Measurements from ENCODE around the gene MEOX2.

- TF ChIP-seq PATZ1 (CRISPR knock-in tag; IDR thresholded peaks at IDR 0.05; ENCODE audit: borderline replicate concordance) (no peak), RARB (CRISPR knock-in tag; IDR thresholded peaks at IDR 0.05) (no peak), CSDC2 (CRISPR knock-in tag; IDR thresholded peaks at IDR 0.05) (no peak), ZFP3 (CRISPR knock-in tag; IDR thresholded peaks at IDR 0.05) (no peak), CREB5 (CRISPR knock-in tag; IDR thresholded peaks at IDR 0.05; ENCODE audit: low read depth) (no peak), ZNF70 (CRISPR knock-in tag; IDR thresholded peaks at IDR 0.05) (no peak), SNAI2 (CRISPR knock-in tag; IDR thresholded peaks at IDR 0.05) (no peak), TSHZ2 (CRISPR knock-in tag; IDR thresholded peaks at IDR 0.05) (no peak), ARNTL (CRISPR knock-in tag; IDR thresholded peaks at IDR 0.05; ENCODE audit: borderline replicate concordance, low read depth) (no peak), POU6F1 (CRISPR knock-in tag; IDR thresholded peaks at IDR 0.05; ENCODE audit: borderline replicate concordance, low read depth) (no peak), PPARA (CRISPR knock-in tag; IDR thresholded peaks at IDR 0.05; ENCODE audit: borderline replicate concordance) (no peak), TOX (CRISPR knock-in tag; IDR thresholded peaks at IDR 0.05; ENCODE audit: borderline replicate concordance) (no peak), BACH2 (CRISPR knock-in tag; IDR thresholded peaks at IDR 0.05; ENCODE audit: borderline replicate concordance) (no peak)
Observed at GRCh38 chr7:15720849-15721471, 34.5 kb upstream of the MEOX2 start.
